ENCODE results near the gene GOT1.

DNA sequence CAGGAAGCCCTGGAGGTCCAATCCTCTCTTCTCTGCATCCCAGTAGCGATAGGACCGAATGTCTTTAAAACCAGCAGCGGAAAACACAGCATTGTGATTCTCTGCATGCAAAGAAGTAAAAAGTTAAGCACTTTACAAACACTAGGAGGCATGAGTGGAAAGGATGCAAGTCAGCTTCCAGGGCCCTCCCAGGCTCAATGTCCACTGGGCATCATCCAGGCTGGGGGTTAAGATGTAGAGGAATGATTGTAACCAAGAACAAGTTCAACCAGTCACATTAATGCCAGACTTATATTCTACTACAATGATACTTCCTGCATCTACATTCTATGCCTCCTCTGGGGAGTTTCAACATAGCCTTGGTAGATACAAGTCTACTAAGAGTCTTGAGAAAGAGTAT, 24.3 kb downstream of the GOT1 start:
- TF ChIP-seq, protein P1, sequence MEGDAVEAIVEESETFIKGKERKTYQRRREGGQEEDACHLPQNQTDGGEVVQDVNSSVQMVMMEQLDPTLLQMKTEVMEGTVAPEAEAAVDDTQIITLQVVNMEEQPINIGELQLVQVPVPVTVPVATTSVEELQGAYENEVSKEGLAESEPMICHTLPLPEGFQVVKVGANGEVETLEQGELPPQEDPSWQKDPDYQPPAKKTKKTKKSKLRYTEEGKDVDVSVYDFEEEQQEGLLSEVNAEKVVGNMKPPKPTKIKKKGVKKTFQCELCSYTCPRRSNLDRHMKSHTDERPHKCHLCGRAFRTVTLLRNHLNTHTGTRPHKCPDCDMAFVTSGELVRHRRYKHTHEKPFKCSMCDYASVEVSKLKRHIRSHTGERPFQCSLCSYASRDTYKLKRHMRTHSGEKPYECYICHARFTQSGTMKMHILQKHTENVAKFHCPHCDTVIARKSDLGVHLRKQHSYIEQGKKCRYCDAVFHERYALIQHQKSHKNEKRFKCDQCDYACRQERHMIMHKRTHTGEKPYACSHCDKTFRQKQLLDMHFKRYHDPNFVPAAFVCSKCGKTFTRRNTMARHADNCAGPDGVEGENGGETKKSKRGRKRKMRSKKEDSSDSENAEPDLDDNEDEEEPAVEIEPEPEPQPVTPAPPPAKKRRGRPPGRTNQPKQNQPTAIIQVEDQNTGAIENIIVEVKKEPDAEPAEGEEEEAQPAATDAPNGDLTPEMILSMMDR (IDR thresholded peaks at IDR 0.05), result no peak
- no peak for TF ChIP-seq POLR2A (IDR thresholded peaks at IDR 0.05)
